Breast epithelium (tissue), 4 donors: ENCODE measurements around the gene IRF2BPL. TPM values are rescaled to one million over a fixed set of nuclear protein-coding genes. Genes with fewer than 3 reads are reported as not detected.

Experiments used
- DNase-seq, 2 donors: peaks; one replicate each; pipeline ENCODE4 v3.0.0-alpha.2; 2019; ENCODE audit warnings: low spot score in 2 of 2
- H3K27ac ChIP-seq, 2 donors: fragments of 200-600 bp; sonication (generic) in 1 of 2; one replicate each; pipeline ENCODE4 v1.5.1; 2016 to 2019; ENCODE audit warnings: mild to moderate bottlenecking in 1 of 2
- H3K27me3 ChIP-seq, 2 donors: fragments of 200-600 bp; sonication (generic) in 1 of 2; one replicate each; pipeline versions ENCODE4 v1.5.1 to v1.6.0; 2017 to 2019; ENCODE audit warnings: control low read depth in 1 of 2, mild to moderate bottlenecking in 1 of 2
- H3K36me3 ChIP-seq: fragments of 200-600 bp; one replicate; pipeline ENCODE4 v1.5.1; 2019
- H3K4me1 ChIP-seq, 2 donors: fragments of 200-600 bp; sonication (generic); one replicate each; pipeline ENCODE4 v1.5.1; 2016 to 2019; ENCODE audit warnings: control low read depth in 1 of 2
- H3K4me3 ChIP-seq, 3 donors: fragments of 200-600 bp; sonication (generic); 1 replicate in 2 of 3; 2 replicates in 1 of 3; pipeline ENCODE4 v1.5.1; 2016 to 2019; ENCODE audit warnings: mild to moderate bottlenecking in 3 of 3, moderate library complexity in 2 of 3
- H3K9me3 ChIP-seq, 2 donors: fragments of 200-600 bp; sonication (generic) in 1 of 2; one replicate each; pipeline ENCODE4 v1.5.1; 2016 to 2019; ENCODE audit warnings: control low read depth in 1 of 2
- POLR2A ChIP-seq: fragments of 450-650 bp; IDR thresholded peaks from one replicate; pipeline ENCODE4 v1.6.1; 2016; ENCODE audit warnings: antibody characterized with exemption, mild to moderate bottlenecking, moderate library complexity
- POLR2AphosphoS5 ChIP-seq, 3 donors: sonication (generic); formaldehyde crosslinking; IDR thresholded peaks; one replicate each; pipeline ENCODE4 v1.6.1; 2017; ENCODE audit warnings: antibody characterized with exemption in 3 of 3
- intact Hi-C: fragments of 100-400 bp; cut with DNase I; formaldehyde crosslinking; loops from one replicate; pipeline ENCODE4 v1.15.1; 2023; ENCODE audit warnings: low total_unique reads
- total RNA-seq, 3 donors: library from RNA; depleted of rRNA; stranded (reverse); fragments of >200 nt; gene quantifications; one replicate each; pipeline ENCODE4 v1.1.0, GENCODE V29; 2016
- TF ChIP-seq, protein P1 (sequence below), 3 donors: fragments of 450-650 bp; IDR thresholded peaks; one replicate each; pipeline ENCODE4 v1.5.1; 2016 to 2017; ENCODE audit warnings: antibody characterized with exemption in 3 of 3, mild to moderate bottlenecking in 3 of 3, moderate library complexity in 3 of 3

Gene IRF2BPL
- total RNA-seq, 3 donors from 2014 or later, result 39.5 to 76.5 (median 47.2) TPM

DNA sequence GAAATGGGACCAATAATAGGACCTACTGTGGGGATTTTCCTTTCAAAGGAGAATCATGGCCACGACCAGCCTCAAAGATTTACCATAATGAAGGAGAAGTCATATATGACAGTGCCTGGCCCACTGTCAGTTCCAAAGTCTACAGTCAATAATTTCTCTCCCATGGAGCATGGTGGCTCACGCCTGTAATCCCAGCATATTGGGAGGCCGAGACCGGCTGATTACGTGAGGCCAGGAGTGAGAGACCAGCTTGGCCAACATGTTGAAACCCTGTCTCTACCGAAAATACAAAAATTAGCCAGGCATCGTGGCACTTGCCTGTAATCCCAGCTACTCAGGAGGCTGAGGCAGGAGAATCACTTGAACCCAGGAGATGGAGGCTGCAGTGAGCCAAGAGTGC lies 13.8 kb downstream of the IRF2BPL start:
- Histone ChIP-seq H3K27ac (peak overlapping the region; percentile 72 to 87), H3K4me3 (no peak overlapping the region), H3K36me3 (no peaks in the 10 kb centered on the region), H3K4me1 (peaks cover 5 to 9% of the 10 kb centered on the region in 2 donors), H3K9me3 (no peaks in the 10 kb centered on the region), H3K27me3 (no peaks in the 10 kb centered on the region)
- intact Hi-C loops, result no loop called here
- DNase-seq, result no peak
- TF ChIP-seq POLR2A, result no peak
- no peak for TF ChIP-seq POLR2AphosphoS5 (IDR thresholded peaks at IDR 0.05)
- TF ChIP-seq, protein P1, sequence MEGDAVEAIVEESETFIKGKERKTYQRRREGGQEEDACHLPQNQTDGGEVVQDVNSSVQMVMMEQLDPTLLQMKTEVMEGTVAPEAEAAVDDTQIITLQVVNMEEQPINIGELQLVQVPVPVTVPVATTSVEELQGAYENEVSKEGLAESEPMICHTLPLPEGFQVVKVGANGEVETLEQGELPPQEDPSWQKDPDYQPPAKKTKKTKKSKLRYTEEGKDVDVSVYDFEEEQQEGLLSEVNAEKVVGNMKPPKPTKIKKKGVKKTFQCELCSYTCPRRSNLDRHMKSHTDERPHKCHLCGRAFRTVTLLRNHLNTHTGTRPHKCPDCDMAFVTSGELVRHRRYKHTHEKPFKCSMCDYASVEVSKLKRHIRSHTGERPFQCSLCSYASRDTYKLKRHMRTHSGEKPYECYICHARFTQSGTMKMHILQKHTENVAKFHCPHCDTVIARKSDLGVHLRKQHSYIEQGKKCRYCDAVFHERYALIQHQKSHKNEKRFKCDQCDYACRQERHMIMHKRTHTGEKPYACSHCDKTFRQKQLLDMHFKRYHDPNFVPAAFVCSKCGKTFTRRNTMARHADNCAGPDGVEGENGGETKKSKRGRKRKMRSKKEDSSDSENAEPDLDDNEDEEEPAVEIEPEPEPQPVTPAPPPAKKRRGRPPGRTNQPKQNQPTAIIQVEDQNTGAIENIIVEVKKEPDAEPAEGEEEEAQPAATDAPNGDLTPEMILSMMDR (IDR thresholded peaks at IDR 0.05), result no peak

DNA sequence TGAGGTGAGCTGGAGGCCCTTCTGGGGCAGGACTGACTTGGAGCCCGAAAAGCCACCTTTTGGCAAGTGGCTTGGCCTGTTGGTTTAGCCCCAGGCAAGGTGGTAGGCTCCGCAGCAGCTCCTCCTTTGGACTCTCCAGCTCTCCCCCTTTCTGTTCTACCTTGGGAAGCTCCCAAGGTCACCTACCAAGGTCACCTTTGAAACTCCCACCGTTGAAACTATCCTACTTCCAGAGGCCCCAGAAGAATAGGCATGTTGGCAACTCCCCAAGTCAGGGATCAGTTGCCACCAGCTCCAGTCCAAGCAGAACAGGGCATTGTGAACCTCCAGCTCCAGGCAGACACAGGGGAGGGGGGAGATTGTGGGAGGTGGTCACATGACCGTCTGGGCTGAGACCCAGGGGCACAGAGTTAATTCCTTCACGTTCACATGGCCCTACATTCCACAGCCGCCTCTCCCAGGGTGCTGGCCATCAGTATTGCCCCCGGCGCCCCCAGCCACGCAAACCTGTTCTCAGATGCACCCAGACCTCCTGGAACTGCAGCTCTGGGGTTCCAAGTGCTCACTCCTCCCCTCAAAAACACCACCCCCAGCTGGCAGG lies 14.4 kb downstream of the IRF2BPL start:
- Histone ChIP-seq H3K27me3 (no peaks in the 10 kb centered on the region), H3K9me3 (no peaks in the 10 kb centered on the region), H3K4me3 (no peak overlapping the region), H3K27ac (peak overlapping the region; percentile 72 to 87), H3K4me1 (peaks cover 5 to 10% of the 10 kb centered on the region in 2 donors), H3K36me3 (no peaks in the 10 kb centered on the region)
- intact Hi-C loops, result no loop called here
- peak; percentile 87 to 94 for DNase-seq
- peak in 2 of 3 donors; percentile 16 to 29 for TF ChIP-seq POLR2AphosphoS5 (IDR thresholded peaks at IDR 0.05)
- TF ChIP-seq, protein P1 (IDR thresholded peaks at IDR 0.05), result no peak

DNA sequence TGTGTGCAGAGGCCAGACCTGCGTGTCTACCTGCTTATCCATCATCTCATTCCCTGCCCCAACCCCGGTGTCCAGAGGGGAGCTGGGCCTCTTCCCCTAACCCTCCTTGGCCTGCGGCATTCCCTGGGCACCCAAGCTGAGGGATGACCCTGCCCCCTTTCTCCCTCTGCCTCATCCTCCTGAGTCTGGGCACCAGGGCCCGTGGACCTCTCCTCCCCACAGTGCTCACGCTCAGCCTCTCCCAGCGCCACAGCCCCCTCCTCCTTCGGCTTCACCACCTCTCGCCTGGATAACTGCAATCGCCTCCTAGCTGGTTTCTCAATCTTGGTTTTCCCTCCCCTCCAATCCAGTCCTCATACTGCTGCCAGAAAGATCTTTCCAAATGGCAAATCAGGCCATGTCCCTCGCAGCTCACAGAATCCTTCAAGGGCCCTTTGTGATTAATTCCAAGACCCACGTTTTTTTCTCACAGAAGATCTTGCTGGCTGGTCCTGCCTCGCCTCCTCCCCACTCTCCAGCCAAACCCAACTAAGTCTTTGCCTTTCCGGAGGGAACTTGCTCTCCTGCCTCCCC lies 16.2 kb downstream of the IRF2BPL start:
- intact Hi-C loops, result no loop called here
- DNase-seq, result no peak
- Histone ChIP-seq H3K36me3 (no peaks in the 10 kb centered on the region), H3K9me3 (no peaks in the 10 kb centered on the region), H3K4me1 (peaks cover 5 to 19% of the 10 kb centered on the region in 2 donors), H3K4me3 (no peak overlapping the region), H3K27ac (peak overlapping the region; percentile 10 to 43), H3K27me3 (no peaks in the 10 kb centered on the region)
- no peak for TF ChIP-seq POLR2A
- TF ChIP-seq, protein P1 (IDR thresholded peaks at IDR 0.05), result no peak
- TF ChIP-seq POLR2AphosphoS5 (IDR thresholded peaks at IDR 0.05), result no peak

DNA sequence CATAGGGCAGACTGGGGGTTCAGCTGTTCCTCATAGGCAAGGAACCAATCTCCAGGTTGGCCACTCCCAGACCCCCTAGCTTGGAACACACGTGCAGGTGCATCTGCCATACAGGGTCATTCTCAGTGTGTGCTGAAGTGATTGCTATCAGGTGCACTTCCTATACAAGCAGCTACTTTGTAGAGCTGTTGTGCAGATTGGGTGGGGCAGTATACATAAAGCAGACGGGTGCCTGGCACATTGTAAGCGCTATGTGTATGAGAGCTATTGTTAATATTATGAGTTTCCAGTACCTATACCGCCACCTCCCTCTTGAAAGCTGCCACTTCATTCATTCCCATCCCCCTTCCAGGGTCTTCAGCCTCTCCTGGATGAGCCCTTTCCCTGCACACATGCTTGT lies 17.3 kb downstream of the IRF2BPL start:
- intact Hi-C loops, result no loop called here
- DNase-seq, result no peak
- no peaks in the 10 kb centered on the region for H3K9me3 ChIP-seq

DNA sequence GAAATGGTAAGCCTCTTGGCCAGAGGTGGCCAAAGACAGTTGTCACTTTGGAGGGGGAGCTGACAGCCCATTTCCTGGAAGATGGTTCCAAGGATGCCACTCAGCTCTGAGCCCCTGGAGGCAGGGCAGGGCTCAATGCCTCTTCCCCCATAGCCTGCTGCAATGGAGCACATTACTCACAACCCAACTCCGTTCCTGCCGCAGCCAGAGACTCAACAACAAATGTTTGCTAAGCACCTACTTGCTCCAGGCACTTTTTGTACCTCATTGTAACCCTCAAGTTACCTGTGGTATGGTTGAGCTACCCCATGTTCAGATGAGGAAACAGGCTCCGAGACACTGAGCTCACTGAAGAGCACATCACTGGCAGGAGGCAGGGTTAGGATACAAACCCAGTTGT lies 19.5 kb downstream of the IRF2BPL start:
- peak overlapping the region; percentile 91 to 92 for H3K27ac ChIP-seq
- no peak for TF ChIP-seq POLR2AphosphoS5 (IDR thresholded peaks at IDR 0.05)
- TF ChIP-seq, protein P1 (IDR thresholded peaks at IDR 0.05), result no peak
- no peak for TF ChIP-seq POLR2A
- H3K27me3 ChIP-seq, result no peaks in the 10 kb centered on the region
- H3K36me3 ChIP-seq, result no peaks in the 10 kb centered on the region
- H3K9me3 ChIP-seq, result no peaks in the 10 kb centered on the region
- intact Hi-C loops, result no loop called here
- DNase-seq, result peak; percentile 48 to 76
- H3K4me3 ChIP-seq, result no peak overlapping the region
- peaks cover 4 to 18% of the 10 kb centered on the region in 2 donors for H3K4me1 ChIP-seq

More for the DNA sequence above, 17.3 kb downstream of the IRF2BPL start:
- no peaks in the 10 kb centered on the region for H3K36me3 ChIP-seq
- H3K27ac ChIP-seq, result no peak overlapping the region
- TF ChIP-seq POLR2A, result no peak
- no peak for TF ChIP-seq POLR2AphosphoS5 (IDR thresholded peaks at IDR 0.05)
- TF ChIP-seq, protein P1 (IDR thresholded peaks at IDR 0.05), result no peak
- peaks cover 5 to 23% of the 10 kb centered on the region in 2 donors for H3K4me1 ChIP-seq
- no peaks in the 10 kb centered on the region for H3K27me3 ChIP-seq
- no peak overlapping the region for H3K4me3 ChIP-seq
